ENCODE measurements around the gene DISP2. TPM values are rescaled to one million over a fixed set of nuclear protein-coding genes. Genes with fewer than 3 reads are reported as not detected.
A peak's percentile ranks its signal among the peaks of the same experiment; 100 is the strongest.

The DISP2 gene
- total RNA-seq, 2 experiments from 2014 or later: 1.5 to 2.0 TPM

GRCh38 chr15:40407330-40407990, 49.4 kb downstream of the DISP2 start:
- ATAC-seq (ENCODE audit: low read depth) (no peak), DNase-seq (no peak)
- Mint-ChIP-seq H3K36me3 (peaks cover 24% of the 10 kb centered on the region), H3K27me3 (no peaks in the 10 kb centered on the region), H3K4me3 (peak overlapping the region; percentile 59), H3K4me1 (peaks cover 32% of the 10 kb centered on the region), H3K9me3 (no peaks in the 10 kb centered on the region), H3K27ac (peak overlapping the region; percentile 65)
- POLR2A ChIA-PET: interaction anchor here (0.7 to 3.3 kb wide), 6 partner anchors 9 to 79 kb away, joined by 3 to 31 read pairs (median 4); partner anchors contain the start of genes DISP2 and KNSTRN

- Mint-ChIP-seq H3K9me3 (no peaks in the 10 kb centered on the region), H3K27me3 (no peaks in the 10 kb centered on the region), H3K4me3 (no peak overlapping the region), H3K27ac (peak overlapping the region; percentile 33), H3K36me3 (peaks cover 30% of the 10 kb centered on the region), H3K4me1 (peaks cover 30% of the 10 kb centered on the region)
- POLR2A ChIA-PET: interaction anchor here (0.6 to 0.9 kb wide), 3 partner anchors 76 to 160 kb away, joined by 3 to 5 read pairs (median 3); partner anchors contain the start of gene RPUSD2
- DNase-seq: no peak
- ATAC-seq (ENCODE audit: low read depth): no peak
Measured at GRCh38 chr15:40409366-40409765, 51.3 kb downstream of the DISP2 start.

- H3K36me3 Mint-ChIP-seq: peaks cover 31% of the 10 kb centered on the region
- DNase-seq (no peak), ATAC-seq (ENCODE audit: low read depth) (no peak)
- no peaks in the 10 kb centered on the region for H3K9me3 Mint-ChIP-seq
- POLR2A ChIA-PET: interaction anchor here (1.2 kb wide), 1 partner anchor 8 kb away, joined by 3 read pairs; no protein-coding TSS in a partner anchor
- H3K27me3 Mint-ChIP-seq: no peaks in the 10 kb centered on the region
- no peak overlapping the region for H3K27ac Mint-ChIP-seq
- H3K4me3 Mint-ChIP-seq: no peak overlapping the region
- H3K4me1 Mint-ChIP-seq: peaks cover 24% of the 10 kb centered on the region
Measured at GRCh38 chr15:40410476-40410875, 52.5 kb downstream of the DISP2 start.

- DNase-seq: no peak
- peak overlapping the region; percentile 14 for H3K27ac Mint-ChIP-seq
- ATAC-seq (ENCODE audit: low read depth): no peak
- H3K4me1 Mint-ChIP-seq: peaks cover 22% of the 10 kb centered on the region
- H3K9me3 Mint-ChIP-seq: no peaks in the 10 kb centered on the region
- H3K27me3 Mint-ChIP-seq: no peaks in the 10 kb centered on the region
- POLR2A ChIA-PET: no interaction called here
- H3K4me3 Mint-ChIP-seq: no peak overlapping the region
- H3K36me3 Mint-ChIP-seq: peaks cover 30% of the 10 kb centered on the region
Measured at GRCh38 chr15:40412095-40412759, 54.2 kb downstream of the DISP2 start.

- Mint-ChIP-seq H3K9me3 (no peaks in the 10 kb centered on the region), H3K4me3 (no peak overlapping the region), H3K27me3 (no peaks in the 10 kb centered on the region), H3K36me3 (peaks cover 27% of the 10 kb centered on the region), H3K4me1 (peaks cover 14% of the 10 kb centered on the region), H3K27ac (no peak overlapping the region)
- DNase-seq: no peak
- POLR2A ChIA-PET: no interaction called here
- ATAC-seq (ENCODE audit: low read depth): no peak
Measured at GRCh38 chr15:40413036-40413435, 55.0 kb downstream of the DISP2 start.

GRCh38 chr15:40414816-40415215, 56.8 kb downstream of the DISP2 start:
- peaks cover 27% of the 10 kb centered on the region for H3K36me3 Mint-ChIP-seq
- H3K4me3 Mint-ChIP-seq: no peak overlapping the region
- POLR2A ChIA-PET: interaction anchor here (1.1 kb wide), 1 partner anchor 46 kb away, joined by 3 read pairs; no protein-coding TSS in a partner anchor
- no peaks in the 10 kb centered on the region for H3K27me3 Mint-ChIP-seq
- no peaks in the 10 kb centered on the region for H3K9me3 Mint-ChIP-seq
- no peak overlapping the region for H3K27ac Mint-ChIP-seq
- DNase-seq (no peak), ATAC-seq (ENCODE audit: low read depth) (no peak)
- no peaks in the 10 kb centered on the region for H3K4me1 Mint-ChIP-seq

GRCh38 chr15:40415226-40415625, 57.2 kb downstream of the DISP2 start:
- no peak overlapping the region for H3K4me3 Mint-ChIP-seq
- no peaks in the 10 kb centered on the region for H3K27me3 Mint-ChIP-seq
- H3K36me3 Mint-ChIP-seq: peaks cover 27% of the 10 kb centered on the region
- H3K27ac Mint-ChIP-seq: no peak overlapping the region
- no peaks in the 10 kb centered on the region for H3K4me1 Mint-ChIP-seq
- POLR2A ChIA-PET: interaction anchor here (0.8 kb wide), 1 partner anchor 77 kb away, joined by 3 read pairs; no protein-coding TSS in a partner anchor
- ATAC-seq (ENCODE audit: low read depth) (no peak), DNase-seq (no peak)
- no peaks in the 10 kb centered on the region for H3K9me3 Mint-ChIP-seq

- POLR2A ChIA-PET: interaction anchor here (0.8 kb wide), 1 partner anchor 78 kb away, joined by 3 read pairs; no protein-coding TSS in a partner anchor
- Mint-ChIP-seq H3K9me3 (no peaks in the 10 kb centered on the region), H3K4me3 (no peak overlapping the region), H3K4me1 (no peaks in the 10 kb centered on the region), H3K27ac (no peak overlapping the region), H3K27me3 (no peaks in the 10 kb centered on the region), H3K36me3 (peaks cover 20% of the 10 kb centered on the region)
- no peak for DNase-seq
- ATAC-seq (ENCODE audit: low read depth): no peak
Measured at GRCh38 chr15:40416056-40416455, 58.0 kb downstream of the DISP2 start.

- Mint-ChIP-seq H3K9me3 (no peaks in the 10 kb centered on the region), H3K4me3 (no peak overlapping the region), H3K27ac (peak overlapping the region; percentile 17), H3K27me3 (no peaks in the 10 kb centered on the region), H3K4me1 (peaks cover 4% of the 10 kb centered on the region), H3K36me3 (peaks cover 7% of the 10 kb centered on the region)
- POLR2A ChIA-PET: interaction anchor here (0.8 to 1.1 kb wide), 2 partner anchors 35 to 41 kb away, joined by 3 read pairs; partner anchors contain the start of gene KNSTRN
- ATAC-seq (ENCODE audit: low read depth) (no peak), DNase-seq (no peak)
Measured at GRCh38 chr15:40418126-40418525, 60.1 kb downstream of the DISP2 start.

DNA sequence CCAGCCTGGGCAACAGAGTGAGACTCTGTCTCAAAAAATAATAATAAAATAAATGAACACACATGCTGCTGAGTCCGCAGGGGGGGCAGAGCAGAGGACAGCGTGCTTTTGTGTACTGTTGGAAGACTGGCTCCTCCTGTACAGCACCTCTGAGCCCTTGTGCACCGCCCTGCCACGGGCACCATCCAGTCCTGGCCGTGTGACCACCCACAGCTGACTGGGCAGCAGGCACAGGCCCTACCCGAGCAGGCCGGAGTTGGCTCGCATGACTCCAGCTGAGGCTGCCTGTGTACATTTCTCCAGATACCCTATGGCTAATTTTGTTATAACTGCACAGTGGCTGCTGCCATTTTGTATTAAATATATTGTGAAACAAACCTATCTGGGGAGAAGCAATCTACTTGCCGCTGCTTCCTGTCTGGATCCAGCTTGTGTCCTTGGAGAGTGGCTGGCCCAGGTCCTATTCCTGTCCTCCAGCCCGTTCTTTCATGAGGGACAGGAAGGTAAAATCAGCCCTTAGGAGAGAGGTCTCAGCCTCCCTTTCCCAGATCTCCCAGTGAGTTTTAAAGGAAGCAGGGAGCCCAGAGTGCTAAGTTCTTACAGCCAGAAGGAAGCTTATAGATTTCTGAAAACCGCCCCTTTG, 62.2 kb downstream of the DISP2 start:
- ATAC-seq (ENCODE audit: low read depth): no peak
- Mint-ChIP-seq H3K4me1 (peaks cover 4% of the 10 kb centered on the region), H3K27ac (no peak overlapping the region), H3K36me3 (peaks cover 2% of the 10 kb centered on the region), H3K9me3 (no peaks in the 10 kb centered on the region), H3K27me3 (no peaks in the 10 kb centered on the region), H3K4me3 (no peak overlapping the region)
- POLR2A ChIA-PET: interaction anchor here (1.9 to 4.0 kb wide), 2 partner anchors 14 to 52 kb away, joined by 4 to 22 read pairs; partner anchors contain the start of gene IVD
- no peak for DNase-seq

DNA sequence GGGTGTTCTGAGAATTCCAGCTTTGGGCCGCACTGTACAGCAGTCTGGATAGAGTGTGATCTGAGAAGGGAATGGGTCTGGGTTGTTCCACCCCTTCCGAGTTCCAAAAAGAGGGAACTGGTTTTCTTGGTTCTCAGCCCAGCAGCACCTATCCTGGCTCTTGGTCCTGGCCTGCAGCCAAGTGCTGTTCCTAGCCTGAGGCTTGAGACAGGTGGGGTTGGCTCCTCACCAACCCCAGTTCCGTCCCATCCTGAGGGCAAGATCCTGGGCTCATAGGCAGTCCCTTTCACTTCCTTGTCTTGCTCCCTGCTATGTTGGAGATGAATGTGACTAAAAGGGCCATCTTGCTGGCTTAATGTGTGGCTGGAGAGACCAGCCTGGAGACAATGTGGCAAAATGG, 62.8 kb downstream of the DISP2 start:
- H3K9me3 Mint-ChIP-seq: no peaks in the 10 kb centered on the region
- DNase-seq: no peak
- POLR2A ChIA-PET: interaction anchor here (2.2 to 4.0 kb wide), 2 partner anchors 53 to 77 kb away, joined by 8 to 22 read pairs; no protein-coding TSS in a partner anchor
- H3K4me1 Mint-ChIP-seq: peaks cover 4% of the 10 kb centered on the region
- no peak for ATAC-seq (ENCODE audit: low read depth)
- H3K27ac Mint-ChIP-seq: no peak overlapping the region
- H3K4me3 Mint-ChIP-seq: no peak overlapping the region
- no peaks in the 10 kb centered on the region for H3K27me3 Mint-ChIP-seq
- H3K36me3 Mint-ChIP-seq: peaks cover 2% of the 10 kb centered on the region

DNA sequence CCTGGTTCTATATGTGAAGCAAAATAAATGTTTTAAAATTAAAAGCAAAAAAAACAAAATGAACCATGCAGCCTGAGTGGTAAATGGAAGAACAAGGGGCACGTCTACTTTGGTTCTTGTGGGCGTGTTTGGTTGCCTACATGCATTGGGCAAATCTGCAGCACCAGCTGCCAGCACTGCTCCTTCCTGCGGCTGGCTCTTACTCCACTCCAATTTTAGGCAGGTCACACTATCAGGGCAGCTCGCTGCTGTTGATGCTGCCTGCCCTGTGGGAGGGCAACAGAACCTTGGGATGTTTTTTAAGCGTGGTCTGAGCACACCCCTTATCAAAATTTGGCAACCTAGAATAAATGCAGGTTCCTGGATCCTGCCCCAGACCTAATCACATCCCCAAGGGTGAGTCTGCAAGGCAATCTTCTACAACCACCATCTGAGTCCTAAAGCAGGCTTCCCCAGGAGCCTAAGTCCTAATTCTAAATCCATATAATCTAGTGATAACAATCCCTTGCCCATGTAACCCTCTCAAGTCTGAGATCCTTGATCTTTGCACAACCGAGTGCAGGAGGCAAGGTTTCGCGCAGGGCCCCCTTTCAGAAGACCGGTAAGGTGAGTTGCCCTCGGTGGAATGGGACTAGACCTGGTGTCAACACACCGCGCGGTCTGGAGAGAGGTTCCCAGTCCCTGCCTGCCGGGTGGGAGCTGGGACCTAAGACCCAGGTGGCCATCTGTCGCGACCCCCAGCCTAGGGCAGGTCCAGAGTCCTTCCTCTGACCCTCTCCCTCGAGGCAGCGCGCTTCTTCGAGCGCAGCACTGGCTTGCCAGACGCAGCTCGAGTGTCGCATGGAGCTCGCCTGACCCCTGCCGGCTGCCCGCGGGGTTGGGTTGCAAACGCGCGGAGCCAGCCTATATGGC, 63.5 kb downstream of the DISP2 start:
- peaks cover 2% of the 10 kb centered on the region for H3K36me3 Mint-ChIP-seq
- H3K27me3 Mint-ChIP-seq: no peaks in the 10 kb centered on the region
- H3K27ac Mint-ChIP-seq: no peak overlapping the region
- H3K4me1 Mint-ChIP-seq: peaks cover 4% of the 10 kb centered on the region
- DNase-seq: peak; percentile 91
- peak; percentile 97 for ATAC-seq (ENCODE audit: low read depth)
- peak overlapping the region; percentile 10 for H3K4me3 Mint-ChIP-seq
- POLR2A ChIA-PET: interaction anchor here (0.7 to 4.0 kb wide), 5 partner anchors 16 to 138 kb away, joined by 3 to 22 read pairs (median 4); partner anchors contain the start of genes ANKRD63 and IVD
- H3K9me3 Mint-ChIP-seq: no peaks in the 10 kb centered on the region

Measured in activated naive CD8-positive, alpha-beta T cell treated with anti-CD3 and anti-CD28 coated beads, Interleukin-2, amount 10 ng/mL, durations not matched to agents 7 days and 5 days (primary cell).